NCI-H146 treated with DMSO at 0.1 percent for 48 hours (cell line): ENCODE data around the gene ACSL3.

ENCODE experiments used
- DNase-seq: peaks from one replicate; lab custom pipeline; 2025; ENCODE audit not compliant: unreplicated experiment; lab: John Stamatoyannopoulos, UW

The ACSL3 gene

DNA sequence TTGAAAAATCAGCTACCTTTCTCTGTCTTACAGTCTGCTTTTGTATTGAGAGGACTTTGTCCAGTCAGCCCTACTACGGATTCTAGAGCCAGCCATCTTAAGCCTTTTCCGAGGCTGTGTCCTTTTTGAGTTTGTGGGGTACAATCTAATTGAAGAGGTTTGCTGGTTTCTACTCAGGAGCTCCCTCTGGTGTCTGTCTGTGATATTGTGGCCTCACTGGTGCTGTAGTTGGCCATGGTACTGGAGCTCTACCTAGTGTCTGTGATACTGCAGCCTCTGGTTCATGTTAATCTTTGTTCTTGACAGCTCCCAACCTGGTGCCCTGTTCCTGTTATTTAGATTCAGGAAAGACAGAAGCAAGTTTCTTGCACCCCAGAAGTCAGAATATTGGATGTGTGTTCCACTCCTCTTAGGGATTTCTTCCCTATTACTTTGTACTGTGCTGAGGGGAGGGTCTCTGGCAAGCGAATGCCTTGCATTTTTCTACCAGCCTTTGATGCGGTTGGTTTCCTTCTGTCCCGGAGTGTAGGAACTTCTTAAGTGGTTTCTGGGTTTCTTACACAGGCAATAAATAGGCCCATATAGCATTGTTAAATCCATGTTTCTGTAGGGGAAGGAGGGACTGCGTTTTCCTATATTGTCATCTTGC is 78.5 kb downstream of the ACSL3 start:
- DNase-seq: no peak

DNA sequence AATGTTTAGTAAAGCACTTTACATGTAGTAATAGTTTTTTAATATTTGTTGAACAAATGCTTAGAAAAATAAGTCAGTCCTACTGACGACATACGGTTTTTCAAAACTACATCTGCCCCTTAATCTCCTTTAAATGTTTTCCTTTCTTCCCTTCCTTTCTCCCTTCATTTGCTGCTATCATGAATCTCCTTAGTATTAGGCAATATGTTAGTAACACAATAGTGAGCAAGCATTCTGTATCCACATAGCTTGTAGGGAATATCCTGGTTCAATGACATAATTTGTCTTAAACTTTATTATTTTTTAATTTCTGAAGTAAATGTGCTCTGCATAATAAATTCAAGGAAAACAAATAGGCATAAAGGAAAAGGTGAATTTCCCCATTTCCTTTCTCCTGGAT is 79.1 kb downstream of the ACSL3 start:
- no peak for DNase-seq

DNA sequence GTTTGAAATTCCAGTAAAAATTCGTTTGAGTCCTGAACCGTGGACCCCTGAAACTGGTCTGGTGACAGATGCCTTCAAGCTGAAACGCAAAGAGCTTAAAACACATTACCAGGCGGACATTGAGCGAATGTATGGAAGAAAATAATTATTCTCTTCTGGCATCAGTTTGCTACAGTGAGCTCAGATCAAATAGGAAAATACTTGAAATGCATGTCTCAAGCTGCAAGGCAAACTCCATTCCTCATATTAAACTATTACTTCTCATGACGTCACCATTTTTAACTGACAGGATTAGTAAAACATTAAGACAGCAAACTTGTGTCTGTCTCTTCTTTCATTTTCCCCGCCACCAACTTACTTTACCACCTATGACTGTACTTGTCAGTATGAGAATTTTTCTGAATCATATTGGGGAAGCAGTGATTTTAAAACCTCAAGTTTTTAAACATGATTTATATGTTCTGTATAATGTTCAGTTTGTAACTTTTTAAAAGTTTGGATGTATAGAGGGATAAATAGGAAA is 80.7 kb downstream of the ACSL3 start:
- DNase-seq: no peak

DNA sequence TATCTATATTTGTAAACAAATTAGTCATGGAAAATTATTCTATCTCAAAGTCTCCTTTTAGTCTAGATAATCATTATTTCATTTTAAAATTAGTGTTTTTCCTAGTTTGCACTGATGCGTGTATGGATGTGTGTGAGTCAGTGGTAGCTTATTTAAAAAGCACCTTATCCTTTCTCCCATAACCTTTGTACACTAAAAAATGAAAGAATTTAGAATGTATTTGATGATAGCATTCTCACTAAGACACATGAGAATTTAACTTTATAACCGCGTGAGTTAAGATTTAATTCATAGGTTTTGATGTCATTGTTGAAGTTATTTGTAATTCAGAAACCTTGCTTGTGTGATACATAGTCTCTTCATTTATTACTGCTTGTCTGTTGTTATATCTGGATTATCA is 81.7 kb downstream of the ACSL3 start:
- DNase-seq: no peak

DNA sequence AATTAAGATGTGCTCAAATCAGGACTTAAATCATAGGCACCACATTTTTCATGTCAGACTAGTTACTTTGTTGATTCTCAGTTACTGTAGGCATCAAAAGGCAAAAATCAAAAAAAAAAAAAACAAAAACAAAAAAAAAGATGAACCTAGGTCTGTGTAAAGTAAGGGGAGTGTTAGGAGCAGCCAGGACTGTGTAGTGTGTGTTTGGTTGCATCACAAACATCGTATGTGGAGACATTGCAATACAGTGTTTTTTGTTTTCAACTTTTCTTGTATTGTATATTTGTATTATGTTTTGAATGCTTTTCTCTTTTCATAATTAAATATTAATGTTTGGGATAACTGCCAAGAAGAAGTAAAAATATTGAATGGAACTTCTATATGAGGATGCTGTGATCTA is 82.1 kb downstream of the ACSL3 start:
- DNase-seq: no peak

DNA sequence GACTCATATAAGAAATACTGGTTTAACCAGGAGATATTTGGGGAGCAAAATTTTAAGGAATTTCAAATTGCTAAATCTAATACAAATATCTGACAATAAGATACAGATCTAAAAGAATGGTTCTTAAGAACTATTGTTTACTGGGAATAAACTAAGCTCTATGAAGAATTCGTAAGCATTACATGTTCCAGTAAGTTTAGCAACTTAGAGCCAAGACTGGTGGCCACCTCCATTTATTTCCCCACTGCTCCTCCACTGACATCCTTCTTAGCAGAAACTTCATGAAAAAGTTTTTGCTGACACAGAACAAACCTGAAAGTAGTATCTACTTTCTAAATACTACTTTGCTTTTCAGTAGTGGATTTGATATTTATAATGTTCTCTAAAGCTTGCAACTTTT is 83.0 kb downstream of the ACSL3 start:
- no peak for DNase-seq

DNA sequence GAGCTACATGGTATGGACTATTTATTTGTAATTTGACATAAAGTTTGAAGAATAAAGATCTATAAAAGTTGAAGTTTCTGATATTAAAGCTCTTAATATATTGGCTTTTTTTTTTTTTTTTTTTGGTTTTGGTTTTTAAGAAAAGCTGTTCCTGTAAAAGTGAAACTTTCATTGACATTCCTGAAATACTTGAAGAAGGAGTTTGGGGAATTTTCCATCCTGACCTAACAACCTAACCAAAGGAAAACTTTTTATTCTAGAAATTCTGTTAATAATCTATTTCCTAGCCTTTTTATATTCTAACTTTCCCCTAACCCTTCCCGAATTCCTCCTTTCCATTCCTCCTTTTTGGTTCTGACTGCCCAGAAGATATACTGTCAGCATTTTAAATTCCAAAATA is 83.7 kb downstream of the ACSL3 start:
- DNase-seq: no peak

DNA sequence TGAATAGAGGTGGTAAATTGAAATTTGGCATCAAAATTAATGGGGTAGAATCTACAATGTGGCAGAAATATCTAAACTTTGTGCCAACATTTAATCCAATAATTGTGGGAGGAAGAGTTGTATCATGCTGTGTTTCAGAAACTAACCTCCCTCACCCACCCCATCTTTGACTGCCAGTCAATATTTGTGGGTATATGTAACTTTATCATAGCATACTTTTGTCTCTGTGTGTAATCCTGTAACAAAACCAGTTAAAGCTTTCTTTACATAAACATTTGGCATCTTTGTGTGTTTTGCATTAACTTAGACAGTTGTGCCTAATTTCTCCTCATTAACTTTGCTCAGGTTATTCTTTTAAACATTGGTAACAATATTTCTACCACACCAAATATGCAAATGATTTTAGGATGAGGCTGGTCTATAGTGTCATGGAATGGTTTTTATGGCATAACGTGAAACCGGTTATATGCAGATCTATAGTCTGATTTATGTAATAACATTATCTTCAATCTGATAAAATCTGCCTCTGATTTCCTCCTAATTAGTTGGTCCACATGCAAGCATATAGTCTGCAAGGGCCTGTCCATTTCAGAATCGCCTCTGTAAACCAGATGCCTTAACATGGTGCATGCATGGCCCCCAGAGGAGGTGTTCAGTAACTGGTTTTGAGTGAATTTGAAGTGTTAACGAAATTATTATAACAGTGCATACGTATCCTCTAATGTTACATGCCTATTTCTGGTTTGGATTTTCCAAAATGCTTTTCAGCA is 84.3 kb downstream of the ACSL3 start:
- DNase-seq: no peak

DNA sequence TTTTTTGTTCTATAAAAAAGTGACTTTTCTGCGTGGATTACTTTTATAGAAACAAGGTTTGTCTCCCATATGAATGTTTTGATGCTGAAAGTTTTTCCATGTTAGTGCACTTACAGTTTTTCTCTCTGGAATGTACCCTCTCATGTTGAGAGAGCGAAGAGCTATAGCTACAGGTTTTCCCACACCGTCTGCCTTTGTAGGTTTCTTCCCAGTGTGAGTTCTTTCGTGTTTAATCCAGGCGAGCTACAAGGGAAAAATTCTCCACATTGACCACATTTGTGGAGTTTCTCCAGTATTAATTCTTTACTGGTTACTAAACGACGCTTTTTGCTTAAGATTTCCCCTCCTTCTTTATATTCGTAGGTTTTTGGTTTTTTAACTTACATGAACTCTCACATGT is 85.1 kb downstream of the ACSL3 start:
- no peak for DNase-seq

DNA sequence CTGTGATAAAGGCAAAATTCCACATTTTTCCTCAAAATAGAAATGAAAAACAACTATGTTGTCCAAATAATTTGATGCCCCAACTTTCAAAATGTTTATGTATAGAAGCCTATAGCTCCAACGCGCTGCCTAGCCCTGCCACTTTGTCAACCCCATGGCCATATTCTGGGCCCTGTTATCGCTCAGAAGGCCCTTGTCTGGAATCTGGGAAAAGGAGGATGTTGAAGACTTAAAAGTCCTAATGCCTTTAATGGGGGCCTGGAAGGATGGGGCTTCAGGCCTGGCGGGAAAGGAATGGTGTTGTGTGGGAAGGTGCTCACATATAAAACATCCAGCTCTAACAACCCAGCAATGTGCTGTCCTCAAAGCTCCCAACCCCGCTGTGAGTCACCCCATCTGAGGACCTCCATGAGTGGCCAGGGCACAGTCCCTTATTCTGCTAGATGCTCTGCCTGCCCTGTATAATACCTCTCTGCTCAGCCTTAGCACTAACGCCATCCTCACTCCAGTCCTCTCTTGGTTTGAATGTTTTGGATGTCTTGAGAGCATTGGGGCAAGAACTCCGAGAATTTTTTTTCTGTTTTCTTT is 86.0 kb downstream of the ACSL3 start:
- no peak for DNase-seq

DNA sequence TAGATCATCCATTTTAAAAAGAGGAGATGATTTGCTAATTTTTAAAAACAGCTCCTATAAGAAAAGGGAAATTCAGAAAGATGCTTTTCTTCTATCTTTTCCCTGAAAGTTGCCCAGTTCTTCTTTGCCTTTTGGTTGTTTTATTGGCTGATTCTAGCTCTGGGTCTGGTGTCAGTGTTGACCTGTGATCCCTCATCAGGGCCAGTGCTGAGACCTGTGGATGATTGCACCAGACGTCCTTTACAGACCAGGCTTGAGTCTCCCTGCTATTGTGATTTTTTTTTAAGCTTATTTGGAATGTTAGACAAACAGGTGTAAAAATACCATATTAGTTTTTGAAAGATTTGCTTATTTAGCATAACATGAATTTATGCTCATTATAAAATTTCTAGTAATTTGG is 88.2 kb downstream of the ACSL3 start:
- no peak for DNase-seq

DNA sequence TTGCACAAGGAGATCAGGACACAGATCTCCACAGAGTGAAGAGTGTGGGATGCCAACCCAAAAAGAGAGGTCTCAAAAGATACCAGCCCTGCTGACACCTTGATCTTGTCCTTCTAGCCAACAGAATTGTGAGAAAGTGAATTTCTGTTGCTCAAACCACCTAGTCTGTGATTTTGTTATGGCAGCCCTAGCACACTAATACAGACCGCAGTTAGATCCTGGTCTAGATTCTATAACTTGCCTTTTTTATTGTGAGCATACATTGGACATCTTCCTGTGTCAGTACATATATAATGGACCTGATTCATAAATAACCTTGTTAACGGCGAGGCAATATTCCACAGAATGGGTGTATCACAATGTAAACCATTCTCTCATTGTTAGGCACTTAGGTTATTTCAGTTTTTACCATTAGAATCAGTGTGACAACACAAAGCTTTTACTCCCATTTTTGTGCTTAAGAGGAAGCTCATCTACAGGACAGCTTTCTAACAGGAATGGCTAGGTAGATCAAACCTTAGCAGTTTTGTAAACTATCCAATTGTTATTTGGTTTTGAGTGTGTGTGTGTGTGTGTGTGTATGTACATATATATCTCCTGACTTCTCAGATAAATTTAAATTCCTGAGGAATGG is 89.0 kb downstream of the ACSL3 start:
- no peak for DNase-seq

DNA sequence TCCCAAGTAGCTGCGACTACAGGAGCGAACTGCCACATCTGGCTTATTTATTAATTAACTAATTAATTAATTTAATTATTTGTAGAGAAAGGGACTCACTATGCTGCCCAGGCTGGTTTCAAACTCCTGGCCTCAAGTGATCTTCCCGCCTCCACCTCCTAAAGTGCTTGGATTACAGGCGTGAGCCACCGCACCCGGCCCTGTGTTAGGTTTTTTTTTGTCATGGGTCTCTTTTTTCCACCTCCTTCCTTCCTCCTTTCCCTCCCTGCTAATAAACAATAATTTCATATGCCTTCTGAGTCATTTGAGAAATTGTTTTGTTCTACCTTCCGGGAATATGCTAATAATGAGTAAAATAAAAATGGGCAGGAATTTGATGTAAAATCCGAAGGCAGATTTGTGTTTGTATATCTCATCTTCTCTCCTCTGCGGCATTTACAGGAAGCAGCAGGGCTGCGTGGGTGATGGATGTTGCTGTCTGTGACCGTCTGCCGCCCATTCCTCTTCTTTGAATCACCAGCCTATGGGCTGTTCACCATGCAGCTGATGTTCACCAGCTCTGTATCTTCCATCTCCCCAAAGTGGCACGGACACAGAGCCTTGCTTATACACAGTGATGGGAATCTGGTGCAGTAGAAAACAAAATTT is 89.9 kb downstream of the ACSL3 start:
- DNase-seq: no peak

DNA sequence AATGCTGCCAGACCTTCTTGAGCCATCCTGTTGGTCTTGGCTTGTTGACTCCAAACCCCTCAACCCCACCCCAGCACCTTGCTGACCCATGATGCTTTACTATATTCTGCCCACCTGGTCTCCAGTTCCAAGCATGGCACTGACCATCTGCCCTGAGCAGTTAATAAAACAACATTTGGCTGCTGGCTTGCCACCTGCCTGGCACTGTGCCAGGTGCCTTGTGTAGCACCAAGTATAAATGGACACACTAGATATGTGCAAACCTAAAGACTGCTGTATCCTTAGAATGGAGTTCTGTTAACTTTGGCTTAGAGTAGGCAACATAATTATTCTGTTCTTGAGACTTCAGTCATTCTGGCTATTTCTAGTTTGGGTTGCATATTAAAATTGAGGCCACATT is 91.4 kb downstream of the ACSL3 start:
- peak; percentile 22 for DNase-seq

DNA sequence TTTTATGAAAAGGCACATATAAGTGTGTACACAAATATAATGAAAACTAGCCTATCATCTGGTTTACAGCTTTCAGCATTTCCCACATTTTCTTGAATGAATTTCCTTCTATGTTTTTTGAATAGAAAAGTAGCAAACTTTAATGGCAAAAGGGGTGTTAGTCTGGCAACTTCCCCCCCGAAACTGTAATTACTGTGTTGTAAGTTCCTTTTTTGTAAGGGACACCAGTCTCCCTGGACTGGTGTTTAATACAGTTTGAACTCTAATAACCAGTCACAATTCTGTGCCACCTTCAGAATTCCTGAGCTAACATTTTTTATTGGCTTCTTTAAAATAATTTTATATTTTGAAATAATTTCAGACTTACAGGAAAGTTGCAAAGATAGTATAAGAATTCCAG is 94.2 kb downstream of the ACSL3 start:
- DNase-seq: no peak

DNA sequence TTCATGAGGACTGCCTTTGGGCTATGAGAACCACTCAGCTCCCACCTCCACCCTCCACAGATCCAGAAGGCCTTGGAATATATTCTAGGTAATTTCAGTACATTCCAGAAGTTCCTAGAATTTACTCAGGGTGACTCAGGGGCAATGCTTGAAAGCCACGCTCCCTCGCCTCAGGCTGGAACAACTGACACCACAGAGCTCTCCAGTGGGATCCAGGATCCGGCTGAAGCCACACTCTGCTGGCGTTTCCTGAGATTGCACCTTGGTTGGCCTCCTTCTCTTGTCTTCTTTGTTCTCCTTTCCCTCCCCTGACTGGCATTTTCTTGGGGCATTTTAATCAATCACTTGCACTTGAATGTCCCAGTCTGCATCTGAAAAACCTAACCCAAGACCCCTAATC is 98.5 kb downstream of the ACSL3 start:
- DNase-seq: no peak

DNA sequence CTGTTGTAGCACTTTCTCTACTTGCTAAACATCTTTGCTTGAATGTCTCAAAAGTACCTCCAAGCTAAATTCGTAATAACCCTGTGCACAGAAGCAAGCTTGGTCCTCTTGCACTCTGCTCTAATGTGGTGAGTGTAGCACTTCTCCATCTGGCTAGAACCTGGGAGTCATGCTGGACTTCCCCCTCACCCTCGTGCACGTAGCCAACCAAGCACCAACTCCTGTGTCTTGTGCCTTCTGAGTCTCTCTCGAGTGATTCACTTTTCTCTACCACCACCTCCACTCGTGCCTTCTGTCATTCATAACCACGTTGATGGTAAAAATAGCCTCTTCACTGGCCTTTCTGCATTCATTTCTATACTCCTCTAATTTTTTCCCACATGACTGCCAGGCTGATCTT is 99.3 kb downstream of the ACSL3 start:
- DNase-seq: no peak

DNA sequence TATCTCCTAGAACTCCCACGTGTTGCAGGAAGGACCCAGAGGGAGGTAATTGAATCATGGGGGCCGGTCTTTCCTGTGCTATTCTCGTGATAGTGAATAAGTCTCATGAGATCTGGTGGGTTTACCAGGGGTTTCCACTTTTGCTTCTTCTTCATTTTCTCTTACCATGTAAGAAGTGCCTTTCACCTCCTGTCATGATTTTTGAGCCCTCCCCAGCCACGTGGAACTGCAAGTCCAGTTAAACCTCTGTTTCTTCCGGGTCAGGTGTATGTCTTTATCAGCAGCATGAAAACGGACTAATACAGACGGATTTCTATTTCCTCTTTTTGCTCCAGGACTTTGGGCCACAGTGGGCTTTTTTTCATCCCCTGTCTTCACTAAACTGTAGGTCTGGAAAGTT is 102.8 kb downstream of the ACSL3 start:
- DNase-seq: no peak

DNA sequence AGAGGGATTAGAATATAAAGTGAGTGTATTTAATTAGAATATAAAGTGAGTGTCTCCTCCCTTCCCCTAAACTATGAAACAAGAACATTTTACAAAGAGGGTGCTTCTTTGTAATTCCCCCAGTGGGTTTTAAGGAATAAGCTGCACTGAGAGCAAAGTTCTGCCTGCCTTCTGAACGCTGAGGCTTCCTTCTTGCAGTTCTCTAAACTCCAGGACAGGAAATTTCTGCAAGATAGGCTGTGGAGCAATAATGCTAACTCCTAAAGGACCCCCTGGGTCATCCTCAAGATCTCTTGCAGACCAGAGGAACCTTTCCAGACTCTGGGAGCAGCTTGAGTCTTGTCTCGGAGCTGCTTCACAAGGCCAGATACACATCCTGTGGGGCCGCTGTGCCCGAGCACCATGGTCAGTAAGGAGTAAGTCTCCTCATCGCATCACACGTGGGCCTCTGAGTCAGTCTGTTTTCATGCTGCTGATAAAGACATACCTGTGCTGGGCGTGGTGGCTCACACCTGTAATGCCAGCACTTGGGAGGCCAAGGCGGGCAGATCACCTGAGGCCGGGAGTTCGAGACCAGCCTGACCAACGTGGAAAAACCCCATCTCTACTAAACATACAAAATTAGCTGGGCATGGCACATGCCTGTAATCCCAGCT is 103.7 kb downstream of the ACSL3 start:
- no peak for DNase-seq

DNA sequence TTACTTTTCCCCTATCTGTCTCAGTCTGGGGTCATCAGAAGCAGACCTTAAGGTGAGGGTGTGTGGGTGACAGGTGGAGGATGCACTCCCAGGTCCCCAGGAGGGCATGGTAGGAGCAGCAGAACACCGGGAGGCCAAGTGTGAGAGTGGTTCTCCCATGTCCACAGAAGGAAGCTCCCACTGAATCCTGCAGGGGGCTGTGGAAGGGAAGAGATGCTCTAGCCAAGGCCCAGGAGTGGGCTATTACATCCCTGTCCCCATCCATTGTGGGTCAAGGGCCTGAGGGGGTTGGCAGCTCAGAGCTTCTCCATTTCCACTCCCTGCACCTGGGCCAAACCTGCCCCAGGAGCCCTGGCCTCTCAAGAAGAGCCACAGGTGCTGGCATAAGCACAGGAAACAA is 104.7 kb downstream of the ACSL3 start:
- DNase-seq: no peak
